Stimulated activated CD4-positive, alpha-beta T cell treated with anti-CD3 and anti-CD28 coated beads, Interleukin-1b, Interleukin-23, amount 100 ng/mL, for 4 hours (primary cell): ENCODE data around the gene PDE7B.
"Not testable (repeated sequence)": the region's sequence is repeated elsewhere in the genome, so short reads cannot be mapped to it uniquely, and the experiment has no call there.

Experiments used
- DNase-seq, 2 donors: peaks; one replicate each; pipeline ENCODE4 v3.0.0-alpha.2; 2020; ENCODE audit warnings: low read depth in 2 of 2

PDE7B gene

DNA sequence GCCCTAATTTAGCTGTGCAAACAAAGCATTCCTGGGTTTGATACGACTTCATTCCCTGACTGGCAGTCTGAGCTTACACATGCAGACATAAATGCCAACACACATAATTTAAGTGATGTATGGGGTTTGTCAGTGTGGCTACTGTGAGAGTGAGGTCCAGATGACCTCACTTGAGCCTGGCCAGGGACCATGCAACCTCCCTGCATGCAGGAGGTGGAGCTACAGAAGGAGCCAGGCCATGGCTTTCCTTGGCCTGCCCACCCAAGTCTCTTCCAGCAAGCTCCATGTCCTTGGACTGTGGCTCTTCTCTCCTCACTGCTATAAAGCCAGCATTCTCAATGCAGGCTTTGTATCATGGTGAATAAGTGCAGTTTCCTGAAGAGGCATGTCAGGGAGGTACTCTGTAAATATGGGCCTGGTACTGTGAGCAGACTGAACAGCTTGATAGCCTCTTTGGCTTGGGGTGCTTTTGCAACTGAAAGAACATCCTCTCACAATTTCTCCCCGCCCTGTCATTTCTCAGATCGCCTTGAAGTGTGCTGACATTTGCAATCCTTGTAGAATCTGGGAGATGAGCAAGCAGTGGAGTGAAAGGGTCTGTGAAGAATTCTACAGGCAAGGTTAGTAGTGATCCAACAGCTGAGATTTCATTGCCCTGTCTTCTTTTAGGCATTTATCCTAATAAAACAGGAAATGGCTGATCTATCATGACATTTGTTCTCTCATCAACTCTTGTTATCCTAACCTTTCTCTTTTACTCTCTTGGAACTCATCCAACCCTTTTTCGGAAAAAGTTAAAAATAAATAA lies 329.4 kb downstream of the PDE7B start:
- DNase-seq = no peak

DNA sequence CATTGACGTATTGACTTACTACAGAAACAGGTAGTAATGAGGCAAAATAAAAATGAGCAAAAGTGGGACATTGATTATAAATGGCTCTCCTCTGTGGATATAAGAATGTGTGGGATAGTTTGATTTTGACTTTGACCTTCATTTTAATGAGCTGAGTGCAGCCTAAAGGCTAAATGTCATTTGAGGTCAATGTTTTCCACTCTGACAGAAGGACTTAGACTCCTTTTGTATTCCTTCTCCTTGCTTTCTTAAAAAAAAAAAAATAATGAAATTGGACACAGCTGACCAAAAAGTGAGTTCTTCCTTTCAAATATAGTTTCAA lies 330.0 kb downstream of the PDE7B start:
- DNase-seq = no peak

DNA sequence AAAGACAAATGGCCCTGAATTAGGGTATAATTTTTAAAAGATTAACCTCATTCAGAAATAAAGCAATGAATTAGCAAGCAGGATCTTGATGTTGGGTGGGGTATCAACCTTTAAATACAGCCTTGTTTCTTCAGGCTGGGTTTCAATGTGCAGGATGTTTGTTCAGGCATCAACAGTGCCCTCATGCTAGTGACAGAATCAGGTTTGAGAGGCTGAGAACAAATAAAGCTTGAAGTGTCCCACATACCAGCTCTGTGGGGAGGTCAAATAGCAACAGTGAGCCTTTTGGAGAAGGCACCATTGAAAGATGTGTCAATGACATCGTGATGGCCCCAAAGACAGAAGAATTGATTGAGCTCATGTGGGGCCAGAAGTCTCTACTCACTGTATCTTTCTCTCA lies 330.4 kb downstream of the PDE7B start:
- no peak for DNase-seq

DNA sequence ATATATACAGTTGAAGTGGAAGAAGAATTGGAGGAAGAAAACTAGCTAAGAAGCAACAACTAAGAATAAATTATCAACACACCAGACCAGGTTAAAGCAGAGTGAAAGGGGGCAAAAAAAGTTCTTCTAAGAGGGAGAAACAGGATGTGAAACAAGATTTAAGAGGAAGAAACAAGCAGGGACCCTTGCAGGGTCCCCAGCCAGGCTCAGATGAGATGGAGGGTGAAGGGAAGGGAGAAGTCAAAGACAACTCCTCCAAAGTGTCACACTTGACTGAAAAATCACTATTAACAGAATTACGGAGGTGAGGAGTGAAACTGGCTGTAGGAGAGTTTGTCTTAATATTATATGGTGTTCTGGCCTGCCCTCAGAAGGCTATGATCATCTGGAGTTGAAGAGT lies 333.2 kb downstream of the PDE7B start:
- DNase-seq = no peak

DNA sequence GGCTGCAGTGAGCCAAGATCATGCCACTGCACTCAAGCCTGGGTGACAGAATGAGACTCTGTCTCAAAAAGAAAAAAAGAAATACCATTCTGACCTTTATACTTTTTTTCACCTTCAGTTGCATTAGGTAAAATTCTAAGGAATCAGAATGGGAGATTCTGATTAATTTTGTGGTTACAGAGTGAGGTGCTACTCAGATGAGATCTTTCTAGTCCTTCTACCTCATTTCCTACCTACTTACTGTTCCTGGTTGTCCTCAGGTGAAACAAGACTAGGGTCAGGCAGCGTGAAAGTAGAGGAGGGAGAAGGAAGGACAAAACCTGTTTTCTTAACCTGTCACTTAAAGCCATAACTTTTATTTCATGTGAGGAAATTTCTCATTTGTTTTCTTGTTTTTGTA lies 334.9 kb downstream of the PDE7B start:
- DNase-seq = no peak

DNA sequence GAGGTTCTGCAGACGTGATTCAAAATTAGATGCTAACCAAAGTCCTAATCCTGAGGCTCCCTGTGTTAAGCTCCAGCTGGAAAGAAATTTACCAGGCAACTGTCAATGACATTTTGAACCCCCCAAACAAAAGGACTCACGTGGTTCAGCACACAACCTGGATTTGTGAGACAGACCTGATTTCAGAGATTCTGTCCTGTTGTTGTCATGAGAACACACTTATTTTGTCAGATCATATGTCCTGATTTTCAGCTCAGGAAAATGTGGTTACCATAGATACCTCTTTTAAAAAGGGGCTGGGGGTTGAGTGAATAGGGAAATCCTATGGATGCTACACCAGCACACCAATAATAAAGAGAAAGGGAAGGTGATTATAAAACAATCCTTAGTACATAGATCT lies 337.0 kb downstream of the PDE7B start:
- no peak for DNase-seq

DNA sequence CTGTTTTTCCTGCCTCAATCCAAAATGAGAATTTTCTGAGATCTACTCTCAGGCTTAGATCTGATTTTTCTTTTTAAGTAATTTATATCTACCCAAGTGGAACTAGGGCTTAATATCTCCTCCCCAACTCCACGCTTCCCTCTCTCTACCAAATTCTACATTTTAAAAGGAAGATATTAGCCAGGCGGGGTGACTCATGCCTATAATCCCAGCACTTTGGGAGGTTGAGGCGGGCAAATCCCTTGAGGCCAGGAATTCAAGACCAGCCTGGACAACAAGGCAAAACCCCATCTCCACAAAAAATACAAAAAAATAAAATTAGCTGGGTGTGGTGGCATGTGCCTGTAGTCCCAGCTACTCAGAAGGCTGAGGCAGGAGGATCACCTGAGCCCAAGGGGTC lies 337.6 kb downstream of the PDE7B start:
- DNase-seq = no peak

DNA sequence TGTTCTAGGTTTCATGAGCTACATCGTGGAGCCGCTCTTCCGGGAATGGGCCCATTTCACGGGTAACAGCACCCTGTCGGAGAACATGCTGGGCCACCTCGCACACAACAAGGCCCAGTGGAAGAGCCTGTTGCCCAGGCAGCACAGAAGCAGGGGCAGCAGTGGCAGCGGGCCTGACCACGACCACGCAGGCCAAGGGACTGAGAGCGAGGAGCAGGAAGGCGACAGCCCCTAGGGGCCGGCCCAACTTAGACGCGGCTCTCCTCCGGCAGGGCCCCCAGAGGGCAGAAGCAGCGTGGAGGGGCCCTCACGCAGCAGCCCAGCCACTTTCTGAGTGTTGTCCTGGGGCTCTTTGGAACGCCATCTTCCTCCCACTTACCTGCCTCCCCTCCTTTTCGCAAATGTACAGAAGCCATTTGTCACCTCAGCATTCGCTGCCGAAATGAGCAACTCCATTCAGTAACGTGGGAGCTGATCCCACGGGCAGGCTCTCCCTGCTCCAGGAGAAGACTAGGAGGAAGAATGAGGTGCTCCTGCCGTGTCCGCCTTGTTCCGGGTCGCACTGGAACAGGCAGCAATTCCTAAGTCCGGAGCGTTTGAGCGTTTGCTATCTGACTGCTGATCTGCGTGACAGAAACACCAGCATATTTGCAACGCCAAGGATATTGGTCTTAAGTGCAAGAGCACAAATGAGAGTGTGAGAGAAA lies 340.3 kb downstream of the PDE7B start:
- no peak for DNase-seq

DNA sequence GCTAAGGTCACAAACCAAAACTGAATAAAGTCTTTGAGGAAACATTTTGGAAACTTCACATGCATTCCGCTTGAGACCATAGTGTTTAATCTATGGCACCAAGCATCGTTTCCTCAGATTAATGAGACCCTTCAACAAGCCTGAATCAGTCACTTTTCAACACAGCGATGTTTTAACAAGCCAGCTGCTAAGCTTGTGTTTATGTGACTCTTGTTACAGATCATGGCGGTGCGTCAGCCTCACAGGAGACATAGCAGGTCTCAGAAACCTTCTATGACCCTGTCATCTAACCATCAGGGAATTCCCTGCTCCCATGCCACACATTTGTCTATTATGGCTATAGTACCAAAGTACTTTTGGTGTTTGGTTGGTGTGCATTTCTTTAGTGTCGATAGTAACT lies 341.4 kb downstream of the PDE7B start:
- no peak for DNase-seq

DNA sequence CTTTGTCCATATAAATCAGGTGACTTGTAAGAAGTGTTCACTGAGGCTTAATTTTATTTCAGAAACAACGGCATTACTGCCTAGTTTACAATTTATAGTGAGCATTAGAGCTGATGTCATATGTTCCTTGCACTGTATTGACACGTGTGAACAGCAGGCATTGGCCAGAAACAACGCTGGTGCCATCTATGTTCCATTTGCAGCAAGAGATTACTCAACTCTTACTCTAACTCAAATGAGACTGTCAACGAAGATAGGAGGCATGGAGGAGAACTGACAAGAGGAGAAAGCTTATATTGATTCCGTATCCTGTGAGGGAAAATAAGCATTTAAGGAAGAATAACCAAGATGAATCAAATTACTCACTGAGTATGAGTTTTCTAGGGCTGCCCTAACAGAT lies 350.2 kb downstream of the PDE7B start:
- DNase-seq = no peak

DNA sequence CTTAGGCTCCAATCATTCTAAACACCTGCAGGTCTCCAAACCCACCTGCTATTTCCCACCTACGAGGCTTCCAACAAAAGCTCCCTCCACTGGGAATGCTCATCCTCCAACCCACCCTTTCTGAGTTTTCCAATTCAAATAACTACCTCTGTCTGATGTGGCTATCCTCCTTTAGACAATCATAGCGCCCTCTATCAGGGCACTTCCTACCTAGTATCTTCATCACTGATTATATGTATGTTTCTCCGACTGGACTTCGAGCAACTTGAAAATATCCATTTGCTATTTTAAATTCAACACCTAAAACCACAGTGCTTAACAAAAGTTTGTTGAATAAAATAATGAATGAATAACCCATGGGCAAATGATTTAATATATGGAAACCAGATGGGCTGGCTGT lies 357.3 kb downstream of the PDE7B start:
- DNase-seq = no peak

DNA sequence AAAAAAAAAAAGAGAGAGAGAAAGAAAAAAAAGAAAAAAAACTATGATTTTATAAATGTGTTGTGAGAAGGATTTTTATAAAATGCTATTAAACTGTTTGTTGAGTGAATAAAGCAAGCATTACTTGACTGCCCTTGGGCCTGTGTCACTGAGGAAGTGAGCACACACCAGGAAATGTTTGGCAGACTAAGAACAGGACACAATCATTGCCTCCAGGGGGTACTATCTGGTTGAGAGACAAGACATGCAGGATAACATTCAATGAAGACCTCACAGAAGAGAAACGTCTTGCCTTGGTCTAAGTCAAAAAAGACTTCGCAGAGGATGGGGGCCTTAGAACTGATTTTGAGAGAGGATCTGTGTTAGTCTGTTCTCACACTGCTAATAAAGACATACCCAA lies 358.0 kb downstream of the PDE7B start:
- no peak for DNase-seq

DNA sequence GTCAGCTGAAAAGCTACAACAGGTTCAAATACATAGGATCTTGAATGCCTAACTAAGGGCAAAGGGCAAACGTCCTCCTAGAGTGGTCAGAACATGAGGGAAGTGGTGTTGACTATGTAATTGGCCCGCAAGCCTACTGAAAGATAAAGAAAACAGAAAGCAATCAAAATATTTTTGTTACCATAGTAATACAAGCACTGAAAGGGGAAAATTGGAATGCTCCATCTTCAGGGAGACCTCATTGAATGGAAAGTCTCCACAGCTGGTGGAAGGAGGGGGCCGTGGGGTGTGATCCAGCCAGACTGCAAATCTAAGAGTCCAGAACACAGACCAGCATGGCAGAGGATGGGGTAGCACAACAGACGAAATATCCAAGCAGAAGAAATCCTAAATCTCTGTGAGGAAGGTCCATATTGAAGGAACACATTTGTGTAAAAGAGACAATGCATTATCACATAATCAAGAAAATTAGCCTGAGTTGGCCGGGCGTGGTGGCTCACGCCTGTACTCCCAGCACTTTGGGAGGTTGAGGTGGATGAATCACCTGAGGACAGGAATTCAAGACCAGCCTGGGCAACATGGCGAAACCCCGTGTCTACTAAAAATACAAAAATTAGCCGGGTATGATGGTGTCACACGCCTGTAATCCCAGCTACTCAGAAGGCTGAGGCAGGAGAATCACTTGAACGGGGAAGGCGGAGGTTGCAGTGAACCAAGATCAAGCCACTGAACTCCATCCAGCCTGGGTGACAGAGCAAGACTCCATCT lies 359.1 kb downstream of the PDE7B start:
- no peak for DNase-seq

DNA sequence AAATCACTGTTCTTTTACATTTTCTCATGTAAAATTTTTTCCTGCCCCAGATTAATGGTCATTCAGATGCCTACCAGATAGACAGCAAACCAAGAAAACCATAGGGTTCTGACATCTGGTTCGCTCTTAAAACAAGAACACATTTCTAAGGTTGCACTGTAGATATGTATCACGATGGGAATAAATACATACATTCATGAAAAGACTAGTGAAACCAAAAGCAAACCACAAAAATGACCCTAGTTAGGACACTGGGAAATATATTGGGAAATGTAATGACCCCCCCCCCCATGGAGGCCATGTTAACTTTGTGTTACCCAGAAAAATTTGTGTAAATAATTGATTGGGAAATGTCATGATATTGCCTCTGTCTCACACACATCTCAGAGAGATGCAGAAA lies 361.1 kb downstream of the PDE7B start:
- no peak for DNase-seq

DNA sequence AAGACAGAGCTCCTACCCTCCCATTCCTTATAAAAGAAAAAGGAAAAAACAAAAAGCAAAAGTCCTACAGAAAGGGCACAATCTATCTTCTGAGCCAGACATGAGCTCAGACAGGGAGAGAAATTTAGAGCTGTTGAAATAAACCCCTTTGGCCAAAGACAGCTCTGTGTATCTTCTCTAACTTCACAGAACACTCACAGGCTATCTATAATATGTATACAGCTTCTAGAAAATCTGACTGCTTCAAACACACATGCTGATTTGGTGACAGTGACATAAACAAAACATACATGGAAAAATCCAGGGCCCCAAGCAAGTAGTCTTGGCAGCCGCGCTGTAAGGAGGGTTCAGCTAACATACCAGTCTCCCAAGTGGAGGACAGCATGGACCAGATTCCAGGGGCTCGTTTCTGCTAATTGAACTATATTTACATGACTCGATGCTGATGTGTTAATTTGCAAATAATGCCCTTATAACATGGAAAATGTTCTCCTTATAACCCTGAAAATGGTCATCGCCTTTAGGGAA lies 361.6 kb downstream of the PDE7B start:
- no peak for DNase-seq

DNA sequence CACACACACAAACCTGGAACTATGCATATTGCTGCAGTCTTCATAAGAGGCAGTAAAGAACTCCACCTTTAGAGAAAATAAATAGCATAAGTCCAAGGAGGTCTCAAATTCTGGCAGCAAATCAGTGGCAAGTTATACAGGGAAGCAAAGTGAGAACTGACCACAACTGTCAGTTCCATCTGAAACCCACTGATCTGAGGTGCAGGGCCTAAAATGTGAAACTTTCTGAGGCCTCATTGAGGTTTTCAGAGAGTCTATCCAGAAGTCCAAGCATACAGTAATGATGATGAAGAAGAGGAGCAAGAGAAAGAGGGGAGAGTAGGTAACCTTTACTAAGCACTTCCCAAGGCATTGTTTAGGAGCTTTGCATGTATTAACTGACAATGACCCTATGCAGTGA lies 362.4 kb downstream of the PDE7B start:
- DNase-seq = no peak

DNA sequence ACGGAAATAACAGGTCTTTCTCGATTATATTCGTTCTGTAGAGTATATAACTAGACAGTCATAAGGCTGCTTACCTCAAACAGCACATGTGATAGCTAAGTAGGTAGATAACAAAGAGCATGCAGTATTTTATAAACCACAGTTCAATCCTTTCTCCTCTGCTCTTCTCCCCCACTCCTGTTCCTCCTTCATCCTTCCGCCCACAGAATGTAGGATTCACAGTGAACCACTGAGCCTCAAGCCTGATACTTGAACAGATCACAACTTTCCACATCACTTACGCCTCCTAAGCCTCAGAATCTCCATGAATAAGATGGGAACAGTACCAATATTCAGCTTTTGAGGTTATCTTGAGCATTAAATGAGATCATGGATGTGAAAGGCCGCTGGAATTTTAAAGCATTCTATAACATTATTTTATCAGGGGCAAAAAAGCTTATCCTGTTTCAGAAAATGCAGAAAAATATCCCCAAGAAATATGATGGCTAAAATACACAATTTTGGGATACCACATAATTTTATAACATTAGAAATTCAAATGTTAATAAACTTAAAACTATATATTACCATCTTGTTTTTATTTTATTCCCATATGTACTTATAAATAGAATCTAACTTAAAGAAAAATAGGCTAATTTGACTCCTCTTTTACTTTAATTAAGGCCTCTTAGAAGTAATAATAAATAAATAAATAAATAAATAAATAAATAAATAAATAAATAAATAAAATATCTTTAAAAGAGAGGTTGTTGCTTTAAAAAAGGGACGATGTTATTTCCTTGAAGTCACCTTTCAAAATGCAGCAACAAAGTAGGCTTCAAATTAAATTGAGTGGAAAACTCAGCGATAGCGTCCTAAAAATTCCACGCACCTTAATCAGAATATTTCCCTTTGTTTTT lies 365.3 kb downstream of the PDE7B start:
- DNase-seq = no peak

DNA sequence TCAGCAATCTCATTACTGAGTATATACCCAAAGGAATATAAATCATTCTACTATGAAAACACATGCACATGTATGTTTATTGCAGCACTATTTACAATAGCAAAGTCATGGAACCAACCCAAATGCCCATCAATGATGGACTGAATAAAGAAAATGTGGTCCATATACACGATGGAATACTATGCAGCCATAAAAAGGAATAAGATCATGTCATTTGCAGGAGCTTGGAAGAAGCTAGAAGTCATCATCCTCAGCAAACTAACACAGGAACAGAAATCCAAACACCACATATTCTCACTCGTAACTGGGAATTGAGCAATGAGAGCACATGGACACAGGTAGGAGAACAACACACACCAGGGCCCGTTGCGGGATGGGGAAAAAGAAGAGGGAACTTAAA lies 373.5 kb downstream of the PDE7B start:
- DNase-seq = not testable (repeated sequence)

DNA sequence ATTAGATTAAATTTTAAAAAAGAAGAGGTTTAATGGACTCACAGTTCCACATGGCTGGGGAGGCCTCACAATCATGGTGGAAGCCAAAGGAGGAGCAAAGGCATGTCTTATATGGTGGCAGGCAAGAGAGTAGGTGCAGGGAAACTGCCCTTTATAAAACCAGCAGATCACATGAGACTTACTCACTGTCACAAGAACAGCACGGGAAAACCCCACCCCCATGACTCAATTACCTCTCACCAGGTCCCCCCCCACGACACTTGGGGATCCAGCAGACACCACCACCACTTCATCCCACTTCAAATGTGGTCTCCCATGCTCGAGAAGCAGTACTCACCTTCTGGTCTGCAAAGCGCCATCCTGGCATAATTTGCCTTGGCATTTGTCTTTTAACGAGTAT lies 374.0 kb downstream of the PDE7B start:
- no peak for DNase-seq

DNA sequence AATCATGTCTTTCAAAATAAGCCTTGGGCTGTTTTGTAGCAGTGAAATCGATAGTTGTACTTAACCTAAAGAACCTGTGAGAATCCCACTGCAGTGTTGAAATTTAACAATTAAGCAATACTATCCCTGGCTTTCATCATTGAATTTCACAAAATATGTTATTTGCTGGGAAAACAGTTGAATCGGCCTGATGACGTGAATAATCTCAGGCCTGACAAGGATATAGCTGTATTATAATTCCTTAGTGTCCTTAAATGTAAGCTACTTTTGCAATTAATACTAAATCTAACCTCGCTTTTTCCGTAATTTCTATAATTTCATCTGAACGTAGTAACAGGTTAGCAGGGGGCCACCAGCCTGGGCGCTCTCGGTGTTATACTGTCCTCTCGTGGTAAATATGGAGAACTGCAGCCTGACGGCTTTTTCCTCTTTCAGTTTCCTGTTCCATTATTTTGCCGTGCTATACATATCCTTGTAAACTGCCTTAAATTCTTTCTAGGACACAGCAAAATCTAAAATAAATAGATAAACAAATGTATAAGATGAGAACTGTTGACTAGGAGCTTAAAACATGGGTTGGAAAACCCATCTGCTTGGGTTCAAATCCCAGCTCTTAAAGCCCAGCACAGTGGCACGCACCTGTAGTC lies 374.6 kb downstream of the PDE7B start:
- DNase-seq = peak; percentile 27 to 52
